Mesodermal cell (in vitro differentiated cells): Measurements from ENCODE around the gene PYGB.

Experiments
- H3K27ac ChIP-seq: 2 replicates; pipeline ENCODE4 v1.7.0; 2013; ENCODE audit warnings: mild to moderate bottlenecking, low read depth, low read length, moderate library complexity; ENCODE audit not compliant: severe bottlenecking
- H3K36me3 ChIP-seq: 2 replicates; pipeline ENCODE4 v1.7.1; 2013; ENCODE audit warnings: mild to moderate bottlenecking, low read length, moderate library complexity; ENCODE audit not compliant: control insufficient read depth, insufficient read depth
- H3K4me1 ChIP-seq: one replicate; pipeline ENCODE4 v1.7.1; 2013; ENCODE audit warnings: mild to moderate bottlenecking, low read length; ENCODE audit not compliant: insufficient read depth, control insufficient read depth, poor library complexity, severe bottlenecking
- H3K4me3 ChIP-seq: 2 replicates; pipeline ENCODE4 v1.7.0; 2013; ENCODE audit warnings: low read length, control low read depth, mild to moderate bottlenecking; ENCODE audit not compliant: insufficient read depth, poor library complexity, severe bottlenecking; ENCODE audit errors: extremely low read depth
- H3K9me3 ChIP-seq: 2 replicates; pipeline ENCODE4 v1.7.1; 2013; ENCODE audit warnings: mild to moderate bottlenecking, low read length, moderate library complexity; ENCODE audit not compliant: control insufficient read depth
- WGBS, 2 experiments: methylation state at CpG; one replicate each; pipeline ENCODE4 v1.1.5; 2013; ENCODE audit warnings: missing lambda C conversion rate in 2 of 2; ENCODE audit not compliant: insufficient coverage in 2 of 2; 5-methylcytosine and 5-hydroxymethylcytosine counted together

The PYGB gene

GRCh38 chr20:25314497-25315417 lies 66.9 kb downstream of the PYGB start:
- Histone ChIP-seq H3K9me3 (no peaks in the 10 kb centered on the region), H3K4me1 (peaks cover 19% of the 10 kb centered on the region), H3K27ac (no peak overlapping the region), H3K4me3 (no peak overlapping the region), H3K36me3 (peaks cover 22% of the 10 kb centered on the region)
- WGBS, 2 experiments, result 95% methylated on average over 14 to 15 of the region's 17 CpGs

GRCh38 chr20:25315418-25316210 lies 67.7 kb downstream of the PYGB start:
- Histone ChIP-seq H3K4me1 (peaks cover 10% of the 10 kb centered on the region), H3K4me3 (no peak overlapping the region), H3K27ac (no peak overlapping the region), H3K36me3 (peaks cover 23% of the 10 kb centered on the region), H3K9me3 (no peaks in the 10 kb centered on the region)
- WGBS, 2 experiments, result 81 to 88% methylated on average over 6 to 7 of the region's 8 CpGs

GRCh38 chr20:25316506-25317190 lies 68.8 kb downstream of the PYGB start:
- Histone ChIP-seq H3K4me3 (no peak overlapping the region), H3K27ac (no peak overlapping the region), H3K36me3 (peaks cover 23% of the 10 kb centered on the region), H3K4me1 (peaks cover under 1% of the 10 kb centered on the region), H3K9me3 (no peaks in the 10 kb centered on the region)
- 93% methylated on average over 11 of the region's 11 CpGs for WGBS, 2 experiments

GRCh38 chr20:25317351-25318075 lies 69.6 kb downstream of the PYGB start:
- Histone ChIP-seq H3K4me1 (peaks cover 5% of the 10 kb centered on the region), H3K4me3 (no peak overlapping the region), H3K27ac (no peak overlapping the region), H3K36me3 (peaks cover 27% of the 10 kb centered on the region), H3K9me3 (no peaks in the 10 kb centered on the region)
- WGBS, 2 experiments, result 85 to 92% methylated on average over 12 to 15 of the region's 17 CpGs

- H3K27ac ChIP-seq, result peak overlapping the region; percentile 36
- H3K4me1 ChIP-seq, result peaks cover 5% of the 10 kb centered on the region
- 93 to 97% methylated on average over 14 to 16 of the region's 16 CpGs for whole genome bisulfite sequencing, 2 experiments
- H3K4me3 ChIP-seq, result no peak overlapping the region
- H3K36me3 ChIP-seq, result peaks cover 37% of the 10 kb centered on the region
- no peaks in the 10 kb centered on the region for H3K9me3 ChIP-seq
Measured at GRCh38 chr20:25318471-25319240, 70.8 kb downstream of the PYGB start.

GRCh38 chr20:25319241-25320034 lies 71.6 kb downstream of the PYGB start:
- Histone ChIP-seq H3K27ac (peak overlapping the region; percentile 36), H3K36me3 (peaks cover 31% of the 10 kb centered on the region), H3K9me3 (no peaks in the 10 kb centered on the region), H3K4me3 (no peak overlapping the region), H3K4me1 (peaks cover 5% of the 10 kb centered on the region)
- WGBS, 2 experiments, result 92 to 94% methylated on average over 10 to 11 of the region's 11 CpGs

GRCh38 chr20:25320035-25320800 lies 72.3 kb downstream of the PYGB start:
- 89 to 94% methylated on average over 9 to 11 of the region's 13 CpGs for WGBS, 2 experiments
- Histone ChIP-seq H3K27ac (no peak overlapping the region), H3K4me3 (no peak overlapping the region), H3K9me3 (no peaks in the 10 kb centered on the region), H3K4me1 (peaks cover 5% of the 10 kb centered on the region), H3K36me3 (peaks cover 24% of the 10 kb centered on the region)

- H3K9me3 ChIP-seq, result no peaks in the 10 kb centered on the region
- peaks cover 24% of the 10 kb centered on the region for H3K36me3 ChIP-seq
- H3K4me1 ChIP-seq, result peaks cover 5% of the 10 kb centered on the region
- peak overlapping the region; percentile 23 for H3K27ac ChIP-seq
- no peak overlapping the region for H3K4me3 ChIP-seq
- WGBS, 2 experiments, result 82 to 83% methylated on average over 1 to 2 of the region's 5 CpGs
Measured at GRCh38 chr20:25321262-25321831, 73.5 kb downstream of the PYGB start.
